B cell (primary cell): ENCODE measurements around the gene CTIF. TPM values are rescaled to one million over a fixed set of nuclear protein-coding genes. Genes with fewer than 3 reads are reported as not detected.
A peak's percentile ranks its signal among the peaks of the same experiment; 100 is the strongest.

ENCODE experiments used
- ATAC-seq: fragments of 200-7000 bp; cut with Tn5 transposase; one replicate; pipeline ENCODE4 v1.10.0; 2021; ENCODE audit warnings: low read depth, mild to moderate bottlenecking, moderate number of reproducible peaks, moderate library complexity
- CTCF ChIA-PET: fragments of 350-600 bp; sonication (Branson Sonifier 250); formaldehyde crosslinking; loops from one replicate; lab custom pipeline; 2021; ENCODE audit warnings: antibody characterized with exemption, inconsistent platforms; lab: Charles Lee
- POLR2A ChIA-PET: fragments of 350-600 bp; sonication (Branson Sonifier 250); formaldehyde crosslinking; loops from one replicate; lab custom pipeline; 2021; ENCODE audit warnings: antibody characterized with exemption; lab: Charles Lee
- DNase-seq: peaks from one replicate; pipeline ENCODE4 v3.0.0; 2013
- H2AFZ ChIP-seq: 2 replicates; pipeline ENCODE4 v1.6.1; 2012; ENCODE audit warnings: mild to moderate bottlenecking, low read depth, low read length; ENCODE audit not compliant: insufficient read depth, poor library complexity, severe bottlenecking
- H3K27ac ChIP-seq, 2 donors: 1 replicate in 1 of 2; 2 replicates in 1 of 2; pipeline ENCODE4 v1.5.1; 2012 to 2013; ENCODE audit warnings: low read length in 2 of 2, mild to moderate bottlenecking in 2 of 2, moderate library complexity in 1 of 2
- H3K27me3 ChIP-seq, 4 experiments: fragments of 200-600 bp in 1 of 4; sonication (generic) in 1 of 4; replicated peaks in 1 of 4; 1 replicate in 2 of 4; 2 replicates in 2 of 4; pipeline versions ENCODE4 v1.6.1 to v1.7.0; 2013 to 2016; ENCODE audit warnings: low read length in 3 of 4, mild to moderate bottlenecking in 2 of 4, mixed read lengths in 1 of 4, moderate library complexity in 1 of 4; ENCODE audit not compliant: insufficient read depth in 4 of 4, control insufficient read depth in 3 of 4; ENCODE audit errors: control extremely low read depth in 1 of 4
- H3K36me3 ChIP-seq, 2 experiments: replicated peaks in 1 of 2; 1 replicate in 1 of 2; 2 replicates in 1 of 2; pipeline versions ENCODE4 v1.6.1 to v1.7.1; 2013; ENCODE audit warnings: low read length in 1 of 2; ENCODE audit not compliant: insufficient read depth in 2 of 2, control insufficient read depth in 1 of 2; ENCODE audit errors: control extremely low read depth in 1 of 2, extremely low read depth in 1 of 2
- H3K4me1 ChIP-seq, 2 donors: fragments of 200-600 bp in 1 of 2; sonication (generic) in 1 of 2; 1 replicate in 1 of 2; 2 replicates in 1 of 2; pipeline versions ENCODE4 v1.5.1 to v1.6.1; 2013 to 2017; ENCODE audit warnings: low read length in 2 of 2; ENCODE audit not compliant: control insufficient read depth in 2 of 2, insufficient read depth in 2 of 2
- H3K4me2 ChIP-seq: replicated peaks from 2 replicates; pipeline ENCODE3; 2012; ENCODE audit warnings: mild to moderate bottlenecking, low read depth, low read length; ENCODE audit not compliant: poor library complexity, severe bottlenecking
- H3K4me3 ChIP-seq, 5 experiments: fragments of 200-600 bp in 1 of 5; sonication (generic) in 1 of 5; 1 replicate in 3 of 5; 2 replicates in 2 of 5; pipeline versions ENCODE4 v1.5.1 to v1.7.0; 2011 to 2016; ENCODE audit warnings: low read length in 4 of 5, mild to moderate bottlenecking in 4 of 5, low read depth in 2 of 5, control low read depth in 1 of 5, moderate library complexity in 1 of 5; ENCODE audit not compliant: insufficient read depth in 1 of 5; ENCODE audit errors: control extremely low read depth in 1 of 5, extremely low read depth in 1 of 5
- H3K79me2 ChIP-seq: fragments of 200-600 bp; sonication (generic); one replicate; pipeline ENCODE4 v1.6.0; 2016; ENCODE audit warnings: low read length; ENCODE audit not compliant: control insufficient read depth, insufficient read depth
- H3K9ac ChIP-seq: fragments of 200-600 bp; sonication (generic); 2 replicates; pipeline ENCODE4 v1.6.1; 2017; ENCODE audit warnings: mild to moderate bottlenecking, low read length, moderate library complexity
- H3K9me3 ChIP-seq, 3 donors: one replicate each; pipeline versions ENCODE4 v1.6.1 to v1.7.1; 2013; ENCODE audit warnings: low read length in 2 of 3; ENCODE audit not compliant: control insufficient read depth in 2 of 3, insufficient read depth in 1 of 3; ENCODE audit errors: control extremely low read depth in 1 of 3
- H4K20me1 ChIP-seq: 2 replicates; pipeline ENCODE4 v1.6.0; 2012; ENCODE audit warnings: mild to moderate bottlenecking, low read length; ENCODE audit not compliant: insufficient read depth, control insufficient read depth, poor library complexity, severe bottlenecking
- H3K27ac Mint-ChIP-seq: one replicate; pipeline ENCODE4 v1.8.0; 2021; ENCODE audit warnings: mixed read lengths
- H3K27me3 Mint-ChIP-seq: one replicate; pipeline ENCODE4 v1.8.0; 2021; ENCODE audit warnings: mixed read lengths
- H3K4me1 Mint-ChIP-seq: one replicate; pipeline ENCODE4 v1.8.0; 2021; ENCODE audit warnings: mixed read lengths
- H3K4me3 Mint-ChIP-seq: one replicate; pipeline ENCODE4 v1.8.0; 2021; ENCODE audit warnings: mixed read lengths
- H3K9me3 Mint-ChIP-seq: one replicate; pipeline ENCODE4 v1.8.0; 2022; ENCODE audit warnings: mixed read lengths; ENCODE audit not compliant: insufficient read depth
- CTCF ChIP-seq: fragments of 200-600 bp; IDR thresholded peaks from one replicate; pipeline ENCODE4 v1.8.0; 2022; ENCODE audit warnings: antibody characterized with exemption, mild to moderate bottlenecking
- EZH2 ChIP-seq: IDR thresholded peaks from 2 replicates; pipeline ENCODE4 v1.6.1; 2012; ENCODE audit warnings: borderline replicate concordance, low read depth, mild to moderate bottlenecking, moderate library complexity, low read length; ENCODE audit not compliant: insufficient read depth, poor library complexity, severe bottlenecking
- WGBS: methylation state at CpG from one replicate; pipeline ENCODE4 v1.1.5; 2013; ENCODE audit warnings: missing lambda C conversion rate; ENCODE audit not compliant: insufficient coverage; 5-methylcytosine and 5-hydroxymethylcytosine counted together
- intact Hi-C: fragments of 100-400 bp; cut with micrococcal nuclease; formaldehyde crosslinking; loops from one replicate; pipeline ENCODE4 v1.10.0; 2022
- polyA plus RNA-seq: library from polyadenylated mRNA; depleted of rRNA; stranded (reverse); fragments of >200 nt; gene quantifications from 2 replicates; pipeline ENCODE4 v1.2.3, GENCODE V29; 2012
- total RNA-seq, 2 donors: library from RNA; stranded (reverse); fragments of 120-200 nt in 1 of 2; gene quantifications; 1 replicate in 1 of 2; 2 replicates in 1 of 2; pipeline versions ENCODE4 v1.2.3 to v1.2.4, GENCODE V29; 2013 to 2022

CTIF gene
- total and polyA plus RNA-seq, 2 donors (not counting 1 experiment from before 2014, with no cell fraction given), result 3.6 to 16.2 TPM

DNA sequence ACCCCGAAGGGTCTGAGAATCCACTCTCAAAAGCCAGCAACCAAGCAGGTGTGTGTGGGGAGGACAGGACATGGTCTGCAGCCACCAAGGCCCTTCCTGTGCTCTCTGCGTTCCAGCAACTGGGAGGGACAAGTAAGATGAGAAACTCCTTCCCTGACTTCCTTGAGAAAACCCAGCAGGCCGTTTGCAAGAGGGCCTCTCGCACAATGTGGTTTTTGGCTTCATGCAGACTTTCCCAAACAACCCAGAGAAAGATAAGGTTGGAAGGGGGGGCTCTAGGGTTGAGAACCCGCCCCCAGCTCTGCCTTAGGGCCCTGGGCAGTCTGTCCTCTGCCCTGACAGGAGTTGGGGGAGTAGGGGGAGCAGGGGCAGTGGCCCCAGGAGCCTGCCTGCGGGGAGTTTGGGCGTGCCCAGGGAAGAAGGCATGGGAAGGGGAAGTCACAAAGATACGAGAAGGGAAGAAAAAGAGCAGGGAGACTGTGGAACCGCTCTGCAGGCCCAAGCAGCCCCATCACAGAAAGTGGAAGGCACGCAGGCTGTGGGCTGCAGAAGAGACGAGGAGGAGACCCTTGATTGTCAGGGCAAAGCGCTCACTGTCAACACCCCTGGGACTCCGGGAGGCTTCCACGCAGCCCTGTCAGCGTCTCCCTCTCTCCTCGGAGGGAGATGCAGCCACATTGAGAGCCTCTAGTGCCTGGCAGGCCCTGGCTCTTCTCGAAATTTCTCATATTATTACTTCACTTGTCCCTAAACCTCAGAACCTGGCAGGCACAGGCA is 312.2 kb downstream of the CTIF start:
- H3K27me3 ChIP-seq, result no peaks in the 10 kb centered on the region
- WGBS, result 34% methylated on average over 13 of the region's 17 CpGs
- H3K9ac ChIP-seq, result no peak overlapping the region
- CTCF ChIA-PET, result no interaction called here
- H3K4me1 ChIP-seq, result peaks cover 0 to 5% of the 10 kb centered on the region in 2 donors
- no peaks in the 10 kb centered on the region for H3K9me3 Mint-ChIP-seq
- H2AFZ ChIP-seq, result no peak overlapping the region
- H3K4me3 Mint-ChIP-seq, result no peak overlapping the region
- no peaks in the 10 kb centered on the region for H3K9me3 ChIP-seq
- H3K79me2 ChIP-seq, result no peaks in the 10 kb centered on the region
- no peaks in the 10 kb centered on the region for H3K27me3 Mint-ChIP-seq
- H3K4me1 Mint-ChIP-seq, result peaks cover 4% of the 10 kb centered on the region
- peak overlapping the region; percentile 30 for H3K4me2 ChIP-seq
- H3K27ac ChIP-seq, result no peak overlapping the region
- H3K4me3 ChIP-seq, result no peak overlapping the region
- no peaks in the 10 kb centered on the region for H3K36me3 ChIP-seq
- TF ChIP-seq CTCF, result no peak
- no peak for TF ChIP-seq EZH2
- intact Hi-C loops, result no loop called here
- POLR2A ChIA-PET, result no interaction called here
- DNase-seq, result no peak
- no peak for ATAC-seq
- no peaks in the 10 kb centered on the region for H4K20me1 ChIP-seq
- H3K27ac Mint-ChIP-seq, result no peak overlapping the region

GRCh38 chr18:48851599-48851960 is 312.7 kb downstream of the CTIF start:
- H3K4me2 ChIP-seq, result peak overlapping the region; percentile 30
- no peaks in the 10 kb centered on the region for H3K9me3 ChIP-seq
- no peak for ATAC-seq
- Mint-ChIP-seq H3K27me3 (no peaks in the 10 kb centered on the region), H3K4me3 (no peak overlapping the region), H3K27ac (no peak overlapping the region), H3K9me3 (no peaks in the 10 kb centered on the region), H3K4me1 (peaks cover 4% of the 10 kb centered on the region)
- TF ChIP-seq CTCF (no peak), EZH2 (no peak)
- H3K9ac ChIP-seq, result no peak overlapping the region
- no peaks in the 10 kb centered on the region for H4K20me1 ChIP-seq
- intact Hi-C loops, result no loop called here
- CTCF ChIA-PET, result no interaction called here
- H3K4me3 ChIP-seq, result no peak overlapping the region
- POLR2A ChIA-PET, result no interaction called here
- H2AFZ ChIP-seq, result no peak overlapping the region
- no peaks in the 10 kb centered on the region for H3K79me2 ChIP-seq
- no peak overlapping the region for H3K27ac ChIP-seq
- DNase-seq, result no peak
- no peaks in the 10 kb centered on the region for H3K27me3 ChIP-seq
- peaks cover 0 to 5% of the 10 kb centered on the region in 2 donors for H3K4me1 ChIP-seq
- 42% methylated on average over 7 of the region's 7 CpGs for WGBS
- H3K36me3 ChIP-seq, result no peaks in the 10 kb centered on the region
